ACHN (cell line): Measurements from ENCODE around the gene KLF7.

Experiments used
- DNase-seq: peaks from one replicate; pipeline ENCODE4 v3.0.0-alpha.2; 2015
- in situ Hi-C: cut with HindIII; loops from 2 replicates; pipeline ENCODE4 v1.10.0; 2017; ENCODE audit warnings: low sequenced_read_pairs, low pct_ligation_motif_present, low pct_unique_long_range_greater_than_20kb

KLF7 gene

DNA sequence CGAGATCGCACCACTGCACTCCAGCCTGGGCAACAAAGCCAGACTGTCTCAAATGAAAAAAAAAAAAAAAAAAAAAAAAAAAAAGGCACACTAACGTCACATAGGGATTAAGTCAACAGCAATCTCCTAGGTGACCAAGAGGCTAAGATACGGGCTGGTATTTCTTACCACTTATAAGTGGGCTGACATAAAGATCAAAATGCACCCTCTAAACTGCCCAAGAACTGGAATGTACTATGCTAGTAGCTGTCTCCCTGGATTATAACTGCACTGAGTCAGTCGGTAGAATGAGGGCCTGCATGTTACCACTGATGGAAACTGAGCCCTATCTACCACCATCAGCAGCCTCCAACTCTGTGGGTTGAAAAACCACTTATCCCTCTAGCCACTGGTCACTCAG is 80.6 kb downstream of the KLF7 start:
- in situ Hi-C loops = no loop called here

DNA sequence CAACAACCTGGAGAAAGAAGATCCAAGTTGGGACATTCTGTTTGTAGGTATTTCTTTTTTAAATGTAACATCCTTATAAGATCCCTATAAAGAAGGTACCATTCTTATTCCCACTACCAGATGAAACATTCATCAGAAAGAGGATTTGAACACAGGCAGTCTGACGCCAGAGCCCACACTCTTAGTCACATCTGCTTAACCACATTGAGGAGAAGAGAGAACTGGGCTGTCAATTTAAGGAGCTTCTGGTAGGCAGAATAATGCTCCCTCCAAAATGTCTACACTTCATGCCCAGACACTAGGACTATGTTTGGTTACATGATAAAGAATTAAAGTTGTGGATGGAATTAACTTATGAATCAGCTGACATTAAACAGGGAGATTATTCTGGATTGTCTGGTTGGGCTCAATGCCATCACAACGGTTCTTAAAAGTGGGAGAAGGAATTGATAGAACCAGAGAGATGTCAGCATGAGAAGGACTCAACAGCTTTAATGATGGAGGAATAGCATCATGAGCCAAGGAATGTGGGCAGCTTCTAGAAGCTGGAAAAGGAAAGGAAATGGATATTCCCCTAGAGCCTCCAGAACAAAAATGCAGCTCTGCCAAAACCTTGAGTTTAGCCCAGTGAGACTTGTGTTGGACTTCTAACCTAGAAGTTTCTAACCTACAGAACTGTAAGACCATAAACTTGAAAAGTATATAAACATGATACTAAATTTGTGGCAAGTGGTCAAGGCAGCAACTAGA is 82.2 kb downstream of the KLF7 start:
- in situ Hi-C loops = no loop called here
- no peak for DNase-seq

More for the DNA sequence above, 80.6 kb downstream of the KLF7 start:
- DNase-seq = no peak

DNA sequence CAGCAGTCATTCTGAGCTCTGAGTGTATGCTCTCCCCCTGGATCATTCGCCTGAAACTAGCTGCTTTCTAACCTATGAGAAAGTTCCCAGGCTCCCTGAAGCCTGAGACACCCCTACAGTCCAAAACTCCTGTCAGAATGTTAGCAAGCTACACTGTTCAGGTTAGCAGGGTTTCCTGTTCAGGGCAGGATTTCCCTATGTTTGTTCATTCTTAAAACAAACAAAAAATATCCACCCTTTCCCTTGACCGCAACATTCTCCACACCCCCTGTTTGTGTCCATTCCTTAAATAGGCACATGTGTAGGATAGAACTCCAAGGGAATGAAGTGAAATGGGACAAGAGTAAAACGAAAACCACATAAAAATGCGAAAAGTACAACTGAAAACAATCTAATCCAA is 83.1 kb downstream of the KLF7 start:
- DNase-seq = no peak
- in situ Hi-C loops = no loop called here

DNA sequence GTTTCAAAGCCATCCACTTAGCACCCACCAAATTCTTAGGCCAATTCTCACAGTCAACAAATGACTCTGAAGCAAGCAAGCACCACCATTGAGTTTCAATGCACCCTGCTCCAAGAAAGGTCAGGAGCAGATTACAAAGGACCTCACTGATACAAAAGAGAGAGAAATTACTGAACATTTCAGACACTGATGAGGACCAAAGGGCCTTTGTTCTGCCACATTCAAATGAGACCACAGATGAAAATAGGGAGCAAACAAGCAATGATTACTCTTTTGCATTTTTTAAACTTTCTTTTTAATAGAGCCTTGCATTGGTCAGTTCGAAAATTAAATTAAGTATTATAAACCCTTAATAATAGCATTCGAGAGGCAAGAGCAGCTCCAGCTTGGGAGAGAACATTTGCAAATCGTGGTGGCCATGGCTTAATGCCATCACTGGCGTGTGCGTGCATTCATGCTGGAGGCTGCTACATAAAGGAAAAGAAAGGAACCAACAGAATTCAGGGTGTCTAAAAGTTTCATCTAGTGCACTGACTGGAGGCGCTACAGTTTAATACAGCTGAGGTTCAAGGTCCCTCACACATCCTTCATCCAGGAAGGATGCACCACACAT is 87.5 kb downstream of the KLF7 start:
- DNase-seq = no peak
- in situ Hi-C loops = no loop called here

DNA sequence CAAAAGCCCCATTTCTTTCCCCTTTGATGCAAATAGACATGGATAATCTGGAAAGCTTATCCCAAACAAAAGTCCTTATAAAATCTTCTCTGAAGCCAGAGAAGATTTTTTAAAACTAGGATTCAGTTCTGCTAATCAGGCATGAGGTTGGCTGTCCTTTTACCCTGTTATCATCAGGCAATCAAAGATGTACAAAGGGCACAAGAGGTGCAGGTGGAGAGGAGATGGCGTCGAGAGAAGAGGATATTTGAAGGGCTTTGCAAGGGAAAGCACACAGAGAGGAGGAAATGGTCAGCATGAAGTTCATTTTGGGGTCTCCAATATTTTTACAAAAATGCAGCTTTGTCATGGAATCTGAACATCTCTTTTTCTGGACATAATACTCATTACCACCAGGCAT is 88.5 kb downstream of the KLF7 start:
- no peak for DNase-seq
- in situ Hi-C loops = no loop called here

DNA sequence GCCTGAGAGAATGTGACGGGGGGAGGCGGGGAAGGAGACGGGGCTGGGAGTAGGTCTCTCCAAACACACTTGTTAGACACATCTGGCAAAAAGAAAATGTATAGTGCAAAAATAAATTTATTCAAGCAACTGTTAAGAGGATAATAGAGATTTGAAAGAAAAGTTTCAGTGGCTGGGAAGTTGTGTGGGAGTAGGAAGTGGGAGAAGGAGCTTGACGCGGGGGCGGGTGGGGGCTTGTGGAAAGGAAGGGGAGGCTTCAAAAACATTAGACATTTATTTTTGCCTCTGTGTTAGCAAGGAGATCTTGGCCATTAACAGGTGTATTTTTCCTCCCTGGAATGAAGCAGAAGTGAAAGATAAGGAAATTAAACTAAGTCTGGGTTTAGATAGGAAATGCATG is 90.3 kb downstream of the KLF7 start:
- no peak for DNase-seq
- in situ Hi-C loops = no loop called here

DNA sequence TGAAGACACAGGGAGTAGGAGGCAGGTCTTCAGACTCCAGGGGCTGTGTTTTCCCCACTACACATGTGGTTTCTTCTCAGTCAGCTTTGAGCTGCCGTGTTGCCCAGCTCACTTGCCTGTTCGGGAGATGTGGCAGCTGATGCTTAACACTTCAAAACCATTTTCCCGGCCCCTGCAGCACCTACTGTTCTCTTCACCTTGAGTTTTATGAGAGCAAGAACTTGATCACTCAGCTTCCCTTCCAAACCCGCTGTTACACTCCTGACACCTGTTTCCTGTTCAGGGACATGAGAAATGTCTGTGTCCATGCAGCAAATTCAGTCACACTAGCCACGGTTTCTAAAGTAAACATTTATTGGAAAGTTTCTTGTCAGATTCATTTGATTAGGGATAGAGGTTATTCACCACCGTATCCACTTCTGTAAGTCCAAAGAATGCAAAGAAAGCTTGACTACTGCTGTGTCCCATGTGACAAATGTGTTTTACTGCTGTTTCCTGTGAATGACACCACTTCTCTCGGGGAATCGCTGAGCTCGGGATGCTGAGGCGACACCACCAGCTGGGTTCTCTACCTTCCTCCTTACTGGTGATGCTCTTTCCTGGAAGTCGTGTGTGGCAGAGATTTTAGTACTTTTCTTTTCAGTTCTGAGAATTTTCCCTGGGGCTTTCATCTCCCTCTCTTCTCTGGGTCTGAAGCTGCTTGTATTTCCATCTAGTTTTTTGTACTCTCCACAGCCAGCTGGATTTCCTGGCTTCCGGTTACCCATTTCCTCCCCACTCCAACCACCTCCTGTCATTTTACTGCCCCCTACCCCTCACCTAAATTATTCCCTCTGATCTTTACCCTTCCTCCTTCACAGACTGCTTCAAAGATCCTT is 91.7 kb downstream of the KLF7 start:
- no peak for DNase-seq
- in situ Hi-C loops = no loop called here

DNA sequence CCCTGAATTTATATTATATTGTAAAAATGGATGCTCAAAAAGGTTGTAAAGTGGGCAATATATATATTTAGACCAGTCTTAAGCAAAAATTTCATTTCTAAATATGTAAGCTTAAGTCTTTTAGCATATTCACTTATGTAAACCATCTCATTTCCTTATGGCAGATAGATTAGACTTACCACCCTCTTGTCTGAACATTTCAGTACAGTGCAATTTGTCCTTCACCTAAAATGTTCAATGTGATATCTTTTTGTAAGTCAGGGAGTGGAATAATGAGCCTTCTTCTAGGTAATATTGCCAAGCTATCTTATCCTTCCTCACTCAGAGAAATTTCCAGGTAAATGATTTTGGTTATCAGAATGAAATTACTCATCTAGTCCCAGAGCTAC is 92.3 kb downstream of the KLF7 start:
- in situ Hi-C loops = no loop called here
- no peak for DNase-seq

DNA sequence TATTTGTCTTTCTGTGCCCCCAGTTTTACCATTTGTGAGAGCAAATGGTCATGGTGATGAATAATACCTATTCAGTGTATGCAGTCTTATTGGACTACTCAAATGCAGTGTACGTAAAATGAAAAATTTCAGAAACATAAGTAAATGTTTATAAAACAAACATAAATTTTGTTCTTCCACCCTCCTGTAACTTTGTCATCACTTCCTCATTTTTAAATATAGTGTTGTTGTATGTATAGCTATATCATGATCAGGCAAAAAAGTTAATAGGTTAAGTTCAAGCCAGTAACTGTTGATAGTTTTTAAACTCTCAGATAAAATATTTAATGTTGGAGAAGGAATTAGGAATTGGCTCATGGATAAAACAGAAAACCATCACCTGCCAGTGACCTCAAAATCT is 93.2 kb downstream of the KLF7 start:
- no peak for DNase-seq
- in situ Hi-C loops = no loop called here

DNA sequence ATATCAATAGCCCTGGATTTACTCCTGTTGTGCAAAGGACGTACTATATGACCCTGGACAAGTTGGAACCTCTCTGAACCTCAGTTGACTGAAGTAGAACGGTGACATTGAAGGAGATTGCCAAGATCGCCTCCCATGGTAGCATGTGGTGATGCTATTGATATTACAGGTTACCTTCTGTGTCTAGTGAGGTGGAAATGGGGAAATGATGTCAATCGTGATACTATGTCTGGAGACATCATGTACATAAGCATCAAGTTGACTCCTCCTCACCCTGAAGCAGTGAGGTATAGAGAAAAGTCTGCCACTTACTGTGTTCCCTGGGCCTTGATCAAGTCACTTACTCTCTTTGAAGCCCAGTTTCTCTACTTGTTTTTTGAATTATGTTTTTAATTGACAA is 93.9 kb downstream of the KLF7 start:
- DNase-seq = no peak
- in situ Hi-C loops = no loop called here

DNA sequence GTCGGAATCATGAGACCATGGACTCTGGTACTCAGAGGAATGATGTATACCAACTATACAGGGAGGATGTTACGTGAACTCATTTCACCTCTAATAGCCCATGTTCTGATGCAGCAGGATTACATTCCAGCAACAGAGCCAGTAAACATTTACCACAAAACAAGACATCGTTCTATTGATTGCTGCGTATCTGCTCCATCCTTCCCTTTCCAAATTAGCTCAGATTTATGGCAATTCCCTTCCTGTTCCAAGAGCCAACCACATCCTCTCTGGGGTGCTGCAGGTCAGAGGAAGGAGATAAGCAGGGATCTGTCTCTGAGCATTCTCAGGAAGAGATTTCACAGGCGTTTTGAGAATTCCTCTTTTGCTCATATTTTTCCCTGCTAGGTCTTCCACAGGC is 98.3 kb downstream of the KLF7 start:
- no peak for DNase-seq
- in situ Hi-C loops = no loop called here

DNA sequence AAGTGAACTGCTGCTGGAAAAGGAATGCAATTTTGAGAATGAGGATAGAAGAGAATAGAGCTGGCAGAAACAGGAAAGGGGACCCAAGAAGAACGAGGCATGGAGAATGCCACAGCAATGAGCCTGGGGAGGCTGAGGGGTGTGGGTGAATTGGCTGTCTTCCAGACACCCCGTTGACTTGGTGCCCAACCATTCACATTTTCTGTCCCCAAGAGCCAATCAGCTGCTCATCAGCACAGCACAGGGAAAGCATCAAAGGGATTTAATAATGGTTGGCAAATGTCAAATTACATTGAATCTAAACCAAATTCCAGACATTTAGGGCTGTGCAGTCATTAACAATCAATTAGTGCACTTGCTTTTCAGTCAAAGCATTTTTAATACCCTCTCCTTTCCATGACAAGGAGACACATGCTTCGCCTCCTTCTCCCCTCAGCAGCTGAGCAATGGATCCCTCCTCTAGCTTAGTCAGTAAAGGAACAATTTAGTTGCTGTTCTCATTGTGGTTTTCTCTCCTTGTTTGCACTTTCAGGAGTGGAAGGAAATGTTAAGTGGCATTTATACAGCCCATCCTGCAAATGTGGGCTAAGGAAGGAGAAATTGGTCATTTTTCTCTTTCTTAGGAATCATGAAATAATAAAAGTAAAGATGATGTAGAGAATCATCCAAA is 98.8 kb downstream of the KLF7 start:
- no peak for DNase-seq
- in situ Hi-C loops = no loop called here

DNA sequence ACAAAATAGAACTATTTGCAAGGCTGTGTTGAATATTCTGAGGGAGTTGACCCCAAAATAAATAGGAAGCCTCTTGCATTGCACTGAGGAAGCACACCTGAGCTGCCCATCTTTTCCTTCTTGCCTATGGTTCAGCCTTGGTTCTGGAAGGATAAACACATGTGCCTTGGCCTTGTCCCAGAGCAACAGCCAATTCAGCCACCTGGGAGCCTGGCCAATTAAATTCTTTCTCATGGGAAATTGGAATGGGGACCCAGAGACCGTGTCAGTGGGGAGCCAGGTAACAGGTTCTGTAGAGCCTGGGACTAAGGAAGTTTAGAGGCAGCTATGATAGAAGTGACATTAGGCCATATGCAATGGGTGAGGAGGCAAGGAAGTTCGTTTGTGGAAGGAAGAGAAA is 99.6 kb downstream of the KLF7 start:
- in situ Hi-C loops = no loop called here
- DNase-seq = no peak

DNA sequence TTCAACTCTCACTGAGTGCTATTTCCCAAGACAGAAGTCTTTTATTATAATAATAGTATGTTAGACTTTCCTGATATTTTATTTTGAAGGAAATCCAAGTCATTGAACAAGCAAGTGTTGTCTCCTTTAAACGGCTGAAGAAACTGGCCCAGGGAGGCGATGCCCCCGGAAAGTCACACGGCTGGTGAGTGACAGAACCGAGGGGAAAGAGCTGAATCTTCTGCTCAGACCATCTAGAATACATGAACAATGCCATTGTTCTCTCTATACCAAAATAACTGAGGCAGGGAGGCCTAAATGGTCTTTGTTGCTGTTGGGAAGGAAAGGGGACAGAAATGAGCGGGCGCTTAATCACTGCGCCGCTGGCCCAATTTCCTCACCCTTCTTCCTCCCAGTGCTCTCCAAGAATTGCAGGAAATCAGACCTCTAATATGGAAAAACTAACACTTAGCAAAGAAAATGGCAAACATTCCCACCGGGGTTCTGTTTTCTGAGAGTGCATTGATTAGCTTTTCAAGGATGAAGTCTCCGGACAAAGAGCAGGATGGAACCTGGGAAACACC is 101.5 kb downstream of the KLF7 start:
- no peak for DNase-seq
- in situ Hi-C loops = no loop called here

DNA sequence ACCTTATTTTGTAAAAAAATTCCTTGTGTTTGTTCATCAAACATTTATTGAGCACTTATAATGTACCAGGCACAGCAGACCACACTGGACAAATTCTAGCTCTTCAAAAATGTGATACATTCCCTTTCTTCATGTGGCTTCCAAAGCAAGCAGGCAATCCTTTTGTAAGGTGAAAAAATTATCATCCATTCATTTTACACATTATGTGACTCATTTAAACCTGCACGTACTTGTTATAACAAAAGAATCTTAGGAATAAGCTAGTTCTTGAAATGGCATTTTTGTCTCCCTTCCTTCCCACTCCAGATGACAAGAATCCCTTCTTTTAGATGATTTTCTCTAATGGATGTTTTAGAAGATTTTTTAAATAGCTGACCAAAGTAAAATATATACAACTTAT is 104.6 kb downstream of the KLF7 start:
- in situ Hi-C loops = no loop called here

DNA sequence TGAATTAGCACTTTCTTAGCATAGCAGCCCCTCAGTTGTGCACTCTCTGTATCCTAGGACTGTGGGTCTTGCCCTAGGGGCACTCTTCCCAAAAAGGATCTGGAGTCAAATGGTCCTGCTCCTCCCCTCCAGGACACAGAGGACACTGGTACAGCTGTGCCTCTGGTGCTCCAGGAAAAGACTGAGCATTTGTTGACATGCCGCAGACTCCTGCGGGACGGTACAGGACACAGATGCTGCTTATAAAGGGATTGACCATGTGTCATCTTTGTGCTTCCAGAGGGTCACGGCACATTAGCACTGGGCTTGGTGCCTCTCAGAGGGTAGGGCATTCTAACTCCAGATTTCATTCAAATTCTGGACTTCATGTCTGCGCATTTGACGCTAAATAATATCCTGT is 110.5 kb downstream of the KLF7 start:
- DNase-seq = no peak
- in situ Hi-C loops = no loop called here

More for the DNA sequence above, 104.6 kb downstream of the KLF7 start:
- DNase-seq = no peak

DNA sequence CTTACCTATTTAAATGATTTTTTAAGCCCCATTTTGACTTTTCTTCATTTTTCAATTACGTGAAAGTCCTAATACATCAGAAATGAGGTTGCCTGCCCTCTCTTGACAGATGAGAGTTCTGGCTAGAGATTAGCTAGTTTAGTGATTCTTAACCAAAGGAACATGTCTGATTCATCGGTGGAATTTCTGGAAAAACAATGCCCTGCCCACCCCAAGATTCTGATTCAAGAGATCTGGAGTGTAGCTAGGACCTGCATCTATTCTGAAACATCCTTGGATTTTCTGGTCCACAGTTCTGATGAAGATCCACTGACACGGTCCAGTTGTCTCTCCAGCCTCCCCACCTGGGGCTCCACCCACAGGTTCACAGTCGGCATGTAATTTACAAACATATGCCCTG is 111.2 kb downstream of the KLF7 start:
- DNase-seq = peak; percentile 32
- in situ Hi-C loops = no loop called here

DNA sequence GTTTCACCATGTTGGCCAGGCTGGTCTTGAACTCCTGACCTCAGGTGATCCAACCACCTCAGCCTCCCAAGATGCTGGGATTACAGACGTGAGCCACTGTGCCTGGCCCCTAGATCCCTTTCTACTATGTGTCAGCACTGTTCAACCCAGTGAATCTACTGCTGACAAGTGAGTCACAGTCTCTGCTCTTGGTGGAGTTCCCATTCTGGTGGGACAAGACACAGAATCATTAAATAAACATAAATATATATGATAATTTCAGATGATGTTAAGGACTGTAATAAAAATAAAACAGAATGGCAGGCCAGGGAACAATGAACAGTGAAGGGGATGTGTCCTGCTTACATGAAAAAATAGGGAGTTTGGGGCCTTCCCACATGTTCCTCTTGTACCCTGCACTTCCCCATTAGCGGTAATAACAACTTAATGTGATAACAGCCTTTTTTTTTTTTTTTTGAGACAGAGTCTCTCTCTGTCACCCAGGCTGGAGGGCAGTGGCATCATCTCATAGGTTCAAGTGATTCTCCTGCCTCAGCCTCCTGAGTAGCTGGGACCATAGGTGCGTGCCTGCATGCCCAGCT is 114.3 kb downstream of the KLF7 start:
- in situ Hi-C loops = no loop called here
- no peak for DNase-seq
